Measurements from ENCODE around the gene TMEM87A. TPM values are rescaled to one million over a fixed set of nuclear protein-coding genes. Genes with fewer than 3 reads are reported as not detected.

The TMEM87A gene
- total and polyA plus RNA-seq, 2 of the 8 experiments (the other 6 are each of a cell fraction or from before 2014, with no cell fraction given) = 15.2 to 33.1 TPM

- ChIA-PET CTCF (ENCODE audit: partially characterized antibody) (interaction anchor here (1.4 kb wide), 1 partner anchor 152 kb away, joined by 3 read pairs; no protein-coding TSS in a partner anchor), POLR2A (ENCODE audit: partially characterized antibody) (no interaction called here)
- H4K5ac ChIP-seq (ENCODE audit: insufficient read length, low read depth, low read length) = no peak overlapping the region
Measured at GRCh38 chr15:42233107-42233506, 40.1 kb downstream of the TMEM87A start.

More at GRCh38 chr15:42233107-42233506, 40.1 kb downstream of the TMEM87A start:
- Histone ChIP-seq H2BK15ac (ENCODE audit: low read length) (no peak overlapping the region), H3K79me2 (ENCODE audit: control insufficient read depth in 1 of 2, insufficient read depth in 2 of 2, low read length in 2 of 2) (no peaks in the 10 kb centered on the region), H3K18ac (ENCODE audit: extremely low read depth, low read length) (no peak overlapping the region), H3K9me3 (ENCODE audit: insufficient read depth in 2 of 2, low read depth in 1 of 2, low read length in 1 of 2) (no peaks in the 10 kb centered on the region), H3K36me3 (ENCODE audit: control insufficient read depth in 2 of 4, insufficient read depth in 4 of 4, low read length in 3 of 4) (peaks cover 2 to 47% (median 16%) of the 10 kb centered on the region in 4 experiments; a peak in 6 of 8 replicates), H4K8ac (ENCODE audit: extremely low read depth, insufficient read depth, low read length) (no peak overlapping the region), H3K14ac (ENCODE audit: insufficient read length) (no peak overlapping the region), H3K4me2 (ENCODE audit: insufficient read depth in 1 of 2, low read depth in 2 of 2, low read length in 2 of 2) (no peak overlapping the region), H2BK20ac (ENCODE audit: low read length) (no peak overlapping the region), H3K4ac (replicated peaks; ENCODE audit: insufficient read length, low read depth, low read length) (no peak overlapping the region), H2BK120ac (replicated peaks; ENCODE audit: low read depth, low read length) (no peak overlapping the region), H3K27me3 (replicated peaks in 1 of 4; ENCODE audit: control insufficient read depth in 3 of 4, extremely low read depth in 1 of 4, insufficient read depth in 3 of 4, low read length in 3 of 4) (no peaks in the 10 kb centered on the region), H3K23me2 (ENCODE audit: low read depth, low read length) (no peaks in the 10 kb centered on the region; the same call in 1 of the 2 replicates), H2AK5ac (ENCODE audit: low read depth, low read length) (no peak overlapping the region), H2BK12ac (ENCODE audit: low read depth, low read length) (no peak overlapping the region), H2AFZ (ENCODE audit: low read length) (no peak overlapping the region), H4K20me1 (replicated peaks in 1 of 2; ENCODE audit: control insufficient read depth in 1 of 2, insufficient read depth in 2 of 2, low read length in 2 of 2) (peaks cover 0 to 2% of the 10 kb centered on the region in 2 experiments), H3K4me1 (replicated peaks in 1 of 4; ENCODE audit: control insufficient read depth in 3 of 4, insufficient read depth in 4 of 4, low read length in 3 of 4) (no peaks in the 10 kb centered on the region), H2BK5ac (ENCODE audit: low read depth, low read length) (no peak overlapping the region), H4K91ac (replicated peaks; ENCODE audit: insufficient read length, low read length) (no peak overlapping the region), H3K4me3 (ENCODE audit: extremely low read depth in 1 of 4, insufficient read depth in 2 of 4, low read depth in 3 of 4, low read length in 4 of 4) (no peak overlapping the region), H3K23ac (ENCODE audit: insufficient read length) (no peak overlapping the region), H3K56ac (replicated peaks; ENCODE audit: insufficient read length, low read depth, low read length) (no peak overlapping the region), H3K79me1 (ENCODE audit: low read depth, low read length) (no peaks in the 10 kb centered on the region), H3K9ac (replicated peaks in 1 of 4; ENCODE audit: extremely low read depth in 1 of 4, low read depth in 3 of 4, low read length in 3 of 4) (no peak overlapping the region), H3K27ac (ENCODE audit: low read depth, low read length) (no peak overlapping the region)
- 88% methylated on average over 2 of the region's 2 CpGs; no CpG with 5 or more reads in 1 of the 2 experiments for WGBS, 2 experiments (ENCODE audit: extremely low coverage in 1 of 2, insufficient coverage in 1 of 2, insufficient read length in 1 of 2, insufficient replicate concordance in 2 of 2, low coverage in 1 of 2, low lambda C conversion rate in 2 of 2, missing lambda C conversion rate in 1 of 2)
- no peak for DNase-seq (ENCODE audit: low read depth in 1 of 2, low spot score in 2 of 2)
- no peak for FAIRE-seq
- TF ChIP-seq TAF7 (optimal IDR thresholded peaks at IDR 0.05; ENCODE audit: borderline replicate concordance, low read depth, low read length) = no peak
- TF ChIP-seq KDM1A (IDR thresholded peaks at IDR 0.05; ENCODE audit: borderline replicate concordance, low read length) = no peak
- TF ChIP-seq FOSL1 (IDR thresholded peaks at IDR 0.05; ENCODE audit: insufficient read depth, low read depth, low read length) = no peak
- TF ChIP-seq HDAC6 (IDR thresholded peaks at IDR 0.05; ENCODE audit: low read depth, low read length) = no peak
- TF ChIP-seq POLR2A (IDR thresholded peaks at IDR 0.05; ENCODE audit: control extremely low read depth in 1 of 2, low read depth in 2 of 2, low read length in 2 of 2) = no peak
- no peak for TF ChIP-seq CREB1 (IDR thresholded peaks at IDR 0.05)
- no peak for TF ChIP-seq JUN (IDR thresholded peaks at IDR 0.05; ENCODE audit: low read depth, low read length)
- TF ChIP-seq ZNF274 (IDR thresholded peaks at IDR 0.05; ENCODE audit: borderline replicate concordance, extremely low read depth, low read length) = no peak
- no peak for TF ChIP-seq HDAC2 (IDR thresholded peaks at IDR 0.05; ENCODE audit: borderline replicate concordance in 1 of 2, low read depth in 2 of 2, low read length in 2 of 2)
- no peak for TF ChIP-seq POLR2AphosphoS5 (IDR thresholded peaks at IDR 0.05; ENCODE audit: low read depth, low read length)
- TF ChIP-seq TBP (IDR thresholded peaks at IDR 0.05; ENCODE audit: low read depth, low read length) = no peak
- no peak for TF ChIP-seq RXRA (IDR thresholded peaks at IDR 0.05; ENCODE audit: insufficient read depth, low read depth, low read length)
- TF ChIP-seq TAF1 (IDR thresholded peaks at IDR 0.05; ENCODE audit: low read depth, low read length) = no peak
